ENCODE results near the gene KLHL4.
"Not testable (repeated sequence)": the region's sequence is repeated elsewhere in the genome, so short reads cannot be mapped to it uniquely, and the experiment has no call there.

The KLHL4 gene

GRCh38 chrX:87663421-87663820 lies 145.8 kb downstream of the KLHL4 start:
- no peak for DNase-seq

DNA sequence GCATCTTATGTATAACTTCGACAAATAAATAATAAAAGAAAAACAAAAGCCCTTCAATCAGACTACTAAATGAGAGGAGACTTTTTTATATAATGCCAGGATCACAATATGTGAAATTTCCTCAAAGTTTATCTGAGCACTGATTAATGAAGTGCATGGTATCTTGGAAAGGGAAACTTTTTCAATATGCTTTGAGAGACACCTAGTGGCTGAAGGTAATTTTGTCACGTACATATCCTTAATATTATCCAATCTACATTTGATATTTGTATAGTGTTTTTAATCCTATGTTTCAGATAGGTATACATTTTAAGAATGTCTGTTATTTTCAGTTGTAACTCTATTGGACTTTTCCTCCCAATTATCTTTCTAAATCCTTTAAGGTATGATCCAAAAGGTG lies 146.8 kb downstream of the KLHL4 start:
- DNase-seq = no peak

GRCh38 chrX:87679849-87680248 lies 162.2 kb downstream of the KLHL4 start:
- DNase-seq = no peak

GRCh38 chrX:87687703-87688102 lies 170.1 kb downstream of the KLHL4 start:
- DNase-seq = no peak

DNA sequence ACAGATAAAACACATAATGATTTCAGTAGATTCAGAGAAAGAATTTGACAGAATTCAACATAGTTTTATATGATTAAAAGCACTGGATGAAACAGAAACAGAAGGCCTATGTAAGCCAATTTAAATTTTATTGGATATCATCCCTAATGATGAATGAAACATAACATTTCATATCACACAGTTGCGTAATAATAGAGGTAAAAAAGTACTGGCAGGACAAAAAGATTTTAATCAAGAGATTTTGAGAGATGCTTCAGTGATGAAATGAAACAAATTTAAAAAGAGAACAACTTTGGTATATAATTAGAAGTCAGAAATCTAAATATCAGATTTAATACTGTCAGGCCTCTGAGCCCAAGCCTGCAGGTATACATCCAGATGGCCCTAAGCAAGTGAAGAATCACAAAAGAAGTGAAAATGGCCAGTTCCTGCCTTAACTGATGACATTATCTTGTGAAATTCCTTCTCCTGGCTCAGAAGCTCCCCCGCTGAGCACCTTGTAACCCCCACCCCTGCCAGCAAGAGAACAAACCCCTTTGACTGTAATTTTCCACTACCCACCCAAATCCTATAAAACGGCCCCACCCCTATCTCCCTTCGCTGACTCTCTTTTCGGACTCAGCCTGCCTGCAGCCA lies 170.6 kb downstream of the KLHL4 start:
- DNase-seq = not testable (repeated sequence)

DNA sequence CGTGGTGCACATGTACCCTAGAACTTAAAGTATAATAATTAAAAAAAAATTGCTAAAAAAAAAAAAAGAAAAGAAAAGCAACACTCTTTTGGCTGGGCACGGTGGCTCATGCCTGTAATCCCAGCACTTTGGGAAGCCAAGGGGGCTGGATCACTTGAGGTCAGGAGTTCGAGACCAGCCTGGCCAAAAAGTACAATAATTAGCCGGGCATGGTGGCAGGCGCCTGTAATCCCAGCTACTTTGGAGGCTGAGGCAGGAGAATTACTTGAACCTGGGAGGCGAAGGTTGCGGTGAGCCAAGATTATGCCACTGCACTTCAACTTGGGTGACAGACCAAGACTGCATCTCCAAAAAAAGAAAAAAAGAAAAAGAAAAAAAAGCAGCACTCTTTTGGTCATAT lies 171.6 kb downstream of the KLHL4 start:
- not testable (repeated sequence) for DNase-seq

DNA sequence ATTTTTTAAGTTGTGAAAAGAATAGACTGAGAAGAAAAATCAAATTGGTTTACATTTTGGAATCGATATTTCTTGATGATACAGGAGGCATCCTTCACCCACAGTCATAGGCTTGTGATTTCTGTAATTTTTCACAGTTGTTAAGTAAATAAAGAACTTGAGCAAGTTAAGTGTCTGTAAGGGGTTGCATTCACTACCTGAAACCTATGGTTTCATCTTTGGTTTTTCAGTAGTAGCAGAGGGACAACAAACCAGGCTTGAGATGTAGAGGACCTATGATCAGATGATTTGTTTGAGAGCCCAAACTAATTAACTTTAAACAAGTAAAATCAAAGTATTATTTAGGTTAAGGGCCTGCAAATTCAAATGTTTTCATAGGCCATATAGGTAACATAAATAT lies 175.6 kb downstream of the KLHL4 start:
- DNase-seq = no peak

DNA sequence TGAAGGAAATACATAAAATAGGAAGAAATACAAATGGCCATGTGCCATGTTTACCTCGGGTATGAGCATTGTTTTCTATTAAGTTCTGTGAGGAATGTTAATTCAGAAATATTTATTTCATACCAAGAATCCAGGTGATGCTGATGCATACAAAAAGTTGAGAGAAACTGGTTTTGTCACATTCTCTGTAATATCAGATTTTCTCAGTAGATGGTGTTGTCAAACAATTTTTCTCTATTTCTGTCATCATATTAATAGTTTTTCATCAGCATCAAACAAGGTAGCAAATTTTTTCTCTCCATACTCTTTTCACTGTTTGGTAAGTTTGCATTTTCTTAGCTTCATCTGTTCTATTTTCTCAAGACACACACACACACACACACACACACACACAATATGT lies 179.8 kb downstream of the KLHL4 start:
- DNase-seq = no peak

GRCh38 chrX:87702795-87703194 lies 185.2 kb downstream of the KLHL4 start:
- DNase-seq = no peak

DNA sequence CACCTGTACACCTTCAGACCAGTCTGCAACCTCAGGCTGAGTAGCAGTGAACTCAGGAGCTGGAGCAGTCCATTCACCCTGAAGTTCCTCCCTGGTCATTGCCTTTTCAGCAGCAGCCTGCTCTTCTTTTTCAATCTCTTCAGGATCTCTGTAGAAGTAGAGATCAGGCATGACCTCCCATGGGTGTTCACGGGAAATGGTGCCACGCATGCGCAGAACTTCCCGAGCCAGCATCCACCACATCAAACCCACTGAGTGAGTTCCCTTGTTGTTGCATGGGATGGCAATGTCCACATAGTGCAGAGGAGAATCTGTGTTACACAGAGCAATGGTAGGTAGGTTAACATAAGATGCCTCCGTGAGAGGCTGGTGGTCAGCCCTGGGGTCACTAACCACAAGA lies 185.9 kb downstream of the KLHL4 start:
- DNase-seq = not testable (repeated sequence)

GRCh38 chrX:87706134-87706533 lies 188.5 kb downstream of the KLHL4 start:
- DNase-seq = no peak

DNA sequence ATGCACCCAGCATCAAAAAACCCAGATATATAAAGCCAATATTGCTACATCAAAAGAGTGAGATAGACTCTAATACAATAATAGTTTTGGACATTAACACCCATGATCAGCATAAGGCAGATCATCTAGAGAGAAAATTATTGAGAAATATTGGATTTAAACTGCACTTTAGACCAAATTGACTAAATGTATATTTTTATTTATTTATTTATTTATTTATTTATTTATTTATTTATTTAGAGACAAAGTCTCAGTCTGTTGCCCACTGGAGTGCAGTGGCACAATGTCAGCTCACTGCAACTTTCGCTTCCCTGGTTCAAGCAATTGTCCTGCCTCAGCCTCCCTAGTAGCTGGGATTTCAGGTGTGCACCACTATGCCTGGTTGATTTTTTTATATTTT lies 193.0 kb downstream of the KLHL4 start:
- no peak for DNase-seq
